OCI-LY3 (cell line): Measurements from ENCODE around the gene TSPAN9.

ENCODE experiments used
- H2AFZ ChIP-seq: fragments of 200-600, 300-600 bp; shearing (Covaris generic); 2 replicates; pipeline ENCODE4 v1.6.0; 2014; ENCODE audit warnings: antibody characterized with exemption, low read depth, low read length
- H3K27ac ChIP-seq: fragments of 200-600, 300-600 bp; sonication (generic); 2 replicates; pipeline ENCODE4 v1.5.1; 2014; ENCODE audit warnings: mild to moderate bottlenecking, low read length, moderate library complexity, mixed read lengths
- H3K27me3 ChIP-seq: fragments of 200-600, 300-600 bp; sonication (generic); 2 replicates; pipeline ENCODE4 v1.6.1; 2014; ENCODE audit warnings: low read depth, low read length, mixed read lengths
- H3K36me3 ChIP-seq: fragments of 200-600, 300-600 bp; sonication (generic); replicated peaks from 2 replicates; pipeline ENCODE3; 2014; ENCODE audit warnings: low read depth, low read length, mixed read lengths
- H3K4me1 ChIP-seq: fragments of 300-600, 200-600 bp; sonication (generic); 2 replicates; pipeline ENCODE4 v1.6.1; 2014; ENCODE audit warnings: low read length, mixed read lengths
- H3K4me2 ChIP-seq: fragments of 200-600, 300-600 bp; sonication (generic); 2 replicates; pipeline ENCODE4 v1.6.1; 2014; ENCODE audit warnings: low read length, mixed read lengths
- H3K4me3 ChIP-seq: fragments of 300-600, 200-600 bp; sonication (generic); 2 replicates; pipeline ENCODE4 v1.5.1; 2014; ENCODE audit warnings: antibody characterized with exemption, mild to moderate bottlenecking, low read length, moderate library complexity
- H3K79me2 ChIP-seq: fragments of 300-600, 200-600 bp; shearing (Covaris generic); 2 replicates; pipeline ENCODE4 v1.6.1; 2014; ENCODE audit warnings: mild to moderate bottlenecking, low read length, mixed read lengths
- H3K9ac ChIP-seq: fragments of 300-600, 200-600 bp; shearing (Covaris generic); 2 replicates; pipeline ENCODE4 v1.6.0; 2014; ENCODE audit warnings: mild to moderate bottlenecking, low read length, moderate library complexity
- H3K9me3 ChIP-seq: fragments of 200-600, 300-600 bp; shearing (Covaris generic); 2 replicates; pipeline ENCODE4 v1.6.1; 2014; ENCODE audit warnings: low read length, mixed read lengths; ENCODE audit not compliant: insufficient read depth
- H4K20me1 ChIP-seq: fragments of 200-600, 300-600 bp; sonication (generic); 2 replicates; pipeline ENCODE4 v1.6.1; 2016; ENCODE audit warnings: low read length, mixed read lengths; ENCODE audit not compliant: insufficient read depth
- EZH2phosphoT487 ChIP-seq: fragments of 200-600 bp; shearing (Covaris generic); IDR thresholded peaks from 2 replicates; pipeline ENCODE4 v1.6.1; 2018; ENCODE audit warnings: antibody characterized with exemption, mixed run types, low read depth
- TF ChIP-seq, protein P1 (sequence below): fragments of 200-600, 300-600 bp; sonication (generic); IDR thresholded peaks from 2 replicates; pipeline ENCODE4 v1.5.1; 2014; ENCODE audit warnings: antibody characterized with exemption, low read length, low read depth

The TSPAN9 gene

DNA sequence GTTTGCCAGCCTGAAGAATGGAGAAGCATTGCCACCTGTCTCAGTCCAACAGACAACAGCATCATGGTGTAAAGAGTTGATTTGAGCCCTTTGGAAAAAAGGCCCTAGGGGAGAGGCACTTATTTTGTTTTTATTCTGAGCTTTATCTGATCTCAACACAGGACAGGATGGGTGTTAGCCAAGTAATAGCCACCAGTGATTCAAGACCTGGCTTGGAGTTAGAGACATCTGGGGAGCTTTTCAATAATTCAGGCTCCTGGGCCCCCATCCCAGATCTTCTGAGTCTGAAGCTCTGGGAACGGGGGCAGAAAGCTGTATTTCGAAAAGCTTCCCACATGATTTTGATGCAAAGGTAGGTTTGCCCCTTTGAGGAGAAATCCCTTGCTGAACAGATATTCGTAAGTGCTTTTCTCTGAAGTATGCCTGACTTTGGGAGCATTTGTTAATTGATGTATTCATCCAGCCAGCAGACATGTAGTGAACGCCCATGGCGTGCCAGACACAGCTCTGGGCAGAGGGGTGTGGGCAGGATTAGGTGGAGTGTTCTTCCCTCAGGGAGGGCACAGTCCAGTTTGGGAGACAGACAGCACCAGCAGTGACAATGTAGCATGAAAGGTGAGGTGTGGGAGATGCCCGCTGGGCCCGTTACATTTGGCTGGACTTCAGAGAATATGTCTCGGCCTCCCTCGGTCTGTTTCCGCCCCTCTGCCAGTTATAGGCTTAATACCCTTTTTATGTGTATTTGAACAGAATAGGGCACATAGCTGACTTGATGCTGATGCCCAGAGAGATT lies 72.5 kb downstream of the TSPAN9 start:
- H3K79me2 ChIP-seq: no peaks in the 10 kb centered on the region
- no peaks in the 10 kb centered on the region for H4K20me1 ChIP-seq
- H2AFZ ChIP-seq: no peak overlapping the region

DNA sequence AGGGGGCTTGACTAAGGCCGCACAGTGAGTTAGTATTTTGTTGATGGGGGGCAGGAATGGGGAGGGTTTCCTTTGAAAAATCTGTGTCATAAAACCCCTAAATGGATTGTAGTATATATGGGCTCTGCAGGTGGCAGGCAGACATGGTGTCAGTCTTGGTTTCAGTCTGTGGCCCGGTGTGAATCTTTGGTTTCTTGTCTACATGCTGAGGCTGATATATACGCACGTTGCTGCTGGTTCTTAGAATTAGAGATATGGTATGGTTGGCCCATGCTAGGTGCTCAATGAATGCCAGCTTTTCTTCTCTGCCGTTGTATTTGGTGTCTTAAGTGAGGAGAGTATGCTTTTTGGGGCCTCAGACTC lies 73.1 kb downstream of the TSPAN9 start:
- no peak for TF ChIP-seq EZH2phosphoT487
- TF ChIP-seq, protein P1, sequence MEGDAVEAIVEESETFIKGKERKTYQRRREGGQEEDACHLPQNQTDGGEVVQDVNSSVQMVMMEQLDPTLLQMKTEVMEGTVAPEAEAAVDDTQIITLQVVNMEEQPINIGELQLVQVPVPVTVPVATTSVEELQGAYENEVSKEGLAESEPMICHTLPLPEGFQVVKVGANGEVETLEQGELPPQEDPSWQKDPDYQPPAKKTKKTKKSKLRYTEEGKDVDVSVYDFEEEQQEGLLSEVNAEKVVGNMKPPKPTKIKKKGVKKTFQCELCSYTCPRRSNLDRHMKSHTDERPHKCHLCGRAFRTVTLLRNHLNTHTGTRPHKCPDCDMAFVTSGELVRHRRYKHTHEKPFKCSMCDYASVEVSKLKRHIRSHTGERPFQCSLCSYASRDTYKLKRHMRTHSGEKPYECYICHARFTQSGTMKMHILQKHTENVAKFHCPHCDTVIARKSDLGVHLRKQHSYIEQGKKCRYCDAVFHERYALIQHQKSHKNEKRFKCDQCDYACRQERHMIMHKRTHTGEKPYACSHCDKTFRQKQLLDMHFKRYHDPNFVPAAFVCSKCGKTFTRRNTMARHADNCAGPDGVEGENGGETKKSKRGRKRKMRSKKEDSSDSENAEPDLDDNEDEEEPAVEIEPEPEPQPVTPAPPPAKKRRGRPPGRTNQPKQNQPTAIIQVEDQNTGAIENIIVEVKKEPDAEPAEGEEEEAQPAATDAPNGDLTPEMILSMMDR: no peak
- no peaks in the 10 kb centered on the region for H3K36me3 ChIP-seq
- peaks cover 66% of the 10 kb centered on the region for H3K27me3 ChIP-seq
- no peak overlapping the region for H2AFZ ChIP-seq
- H3K9me3 ChIP-seq: no peaks in the 10 kb centered on the region
- no peaks in the 10 kb centered on the region for H3K79me2 ChIP-seq
- H3K4me1 ChIP-seq: no peaks in the 10 kb centered on the region
- H4K20me1 ChIP-seq: no peaks in the 10 kb centered on the region
- H3K27ac ChIP-seq: no peak overlapping the region
- H3K9ac ChIP-seq: no peak overlapping the region
- no peak overlapping the region for H3K4me2 ChIP-seq
- no peak overlapping the region for H3K4me3 ChIP-seq

More for the DNA sequence above, 72.5 kb downstream of the TSPAN9 start:
- Histone ChIP-seq H3K4me1 (no peaks in the 10 kb centered on the region), H3K4me2 (no peak overlapping the region), H3K27me3 (peaks cover 71% of the 10 kb centered on the region), H3K4me3 (no peak overlapping the region), H3K36me3 (no peaks in the 10 kb centered on the region), H3K9me3 (no peaks in the 10 kb centered on the region), H3K9ac (no peak overlapping the region), H3K27ac (no peak overlapping the region)
- no peak for TF ChIP-seq EZH2phosphoT487
- TF ChIP-seq, protein P1: no peak

DNA sequence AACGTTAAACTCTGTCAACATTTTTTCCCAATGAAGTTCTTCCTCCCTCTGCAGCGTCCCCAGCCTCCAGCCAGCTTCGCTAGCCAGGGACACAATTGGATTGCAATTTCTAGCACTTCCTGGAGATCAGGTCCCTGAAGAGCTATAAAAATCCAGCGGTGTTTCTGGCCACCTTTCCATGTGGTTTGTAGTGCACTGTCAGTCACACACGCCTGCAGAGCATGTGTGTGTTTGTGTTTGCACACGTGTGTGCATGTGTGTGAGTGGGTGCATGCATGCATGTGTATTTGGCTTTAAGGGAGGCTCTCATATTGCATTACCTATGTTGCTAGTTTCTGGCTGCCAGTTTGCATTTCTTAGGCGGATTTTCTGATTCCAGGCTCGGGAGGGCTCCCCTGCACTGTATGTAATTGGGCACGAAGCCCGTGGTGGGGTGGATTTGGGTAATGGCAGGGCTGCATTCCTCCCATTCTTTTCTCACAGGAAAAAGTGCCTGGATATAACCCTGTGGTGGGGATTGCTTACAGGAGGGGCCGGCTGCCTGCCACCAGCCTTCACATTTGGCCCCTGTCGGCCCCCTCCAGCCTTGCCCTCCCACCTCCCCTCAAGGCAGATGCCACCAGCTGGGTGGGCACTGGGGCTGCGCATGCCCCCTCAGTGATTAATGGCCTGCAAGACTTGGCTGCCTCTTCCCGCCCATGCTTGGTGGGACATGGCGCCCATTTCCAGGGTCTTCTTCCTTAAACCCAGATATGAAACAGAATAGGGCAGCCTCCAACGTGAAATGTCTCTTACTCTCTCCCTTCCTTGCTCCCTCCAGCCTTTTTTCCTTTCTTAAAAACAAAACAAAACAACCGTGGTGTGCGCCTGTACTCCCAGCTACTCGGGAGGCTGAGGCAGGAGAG lies 74.0 kb downstream of the TSPAN9 start:
- Histone ChIP-seq H3K79me2 (no peaks in the 10 kb centered on the region), H3K27ac (no peak overlapping the region), H3K9me3 (no peaks in the 10 kb centered on the region), H3K4me1 (no peaks in the 10 kb centered on the region), H4K20me1 (no peaks in the 10 kb centered on the region), H3K36me3 (no peaks in the 10 kb centered on the region), H3K4me2 (no peak overlapping the region), H2AFZ (no peak overlapping the region), H3K4me3 (no peak overlapping the region), H3K9ac (no peak overlapping the region), H3K27me3 (peaks cover 66% of the 10 kb centered on the region)
- TF ChIP-seq, protein P1: no peak
- no peak for TF ChIP-seq EZH2phosphoT487

DNA sequence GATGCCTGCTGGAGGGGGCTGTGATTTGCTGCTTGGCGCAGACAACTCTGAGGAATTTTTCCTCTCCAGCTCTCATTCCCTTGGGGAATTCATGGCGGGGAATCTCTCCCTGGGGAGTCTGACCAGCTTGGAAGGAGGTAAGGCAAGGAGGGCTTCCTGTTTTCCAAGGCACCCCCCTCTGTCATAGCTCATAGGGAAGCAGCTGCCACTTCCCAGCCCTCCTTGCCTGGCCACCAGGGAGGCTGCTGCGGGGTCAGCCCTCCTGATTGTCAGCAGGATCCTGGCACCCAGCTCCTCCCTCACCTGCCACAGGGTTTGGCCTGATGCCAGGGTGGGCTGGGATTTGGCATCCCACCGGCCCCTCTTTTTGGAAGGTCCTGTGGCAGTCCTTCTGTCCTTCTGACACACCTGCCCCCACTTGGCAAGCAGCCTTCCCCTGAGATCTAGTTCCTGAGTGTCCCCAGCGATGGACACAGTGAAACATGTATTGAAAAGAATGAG lies 74.9 kb downstream of the TSPAN9 start:
- H2AFZ ChIP-seq: no peak overlapping the region
- no peak overlapping the region for H3K27ac ChIP-seq
- H3K4me3 ChIP-seq: no peak overlapping the region
- H3K79me2 ChIP-seq: no peaks in the 10 kb centered on the region
- H4K20me1 ChIP-seq: no peaks in the 10 kb centered on the region
- H3K4me2 ChIP-seq: no peak overlapping the region
- no peaks in the 10 kb centered on the region for H3K9me3 ChIP-seq
- TF ChIP-seq, protein P1: no peak
- no peak for TF ChIP-seq EZH2phosphoT487
- no peaks in the 10 kb centered on the region for H3K4me1 ChIP-seq
- H3K36me3 ChIP-seq: no peaks in the 10 kb centered on the region
- no peak overlapping the region for H3K9ac ChIP-seq
- H3K27me3 ChIP-seq: peaks cover 57% of the 10 kb centered on the region
